Fibroblast of skin of left quadriceps (primary cell): ENCODE data around the gene TSC22D2.
A peak's percentile ranks its signal among the peaks of the same experiment; 100 is the strongest.

Experiments
- DNase-seq, 2 experiments: peaks; one replicate each; pipeline ENCODE4 v3.0.0-alpha.2; 2013; ENCODE audit warnings: low read depth in 2 of 2

TSC22D2 gene

GRCh38 chr3:150408221-150409124, at the start of gene TSC22D2:
TSS of gene TSC22D2 (plus strand) at chr3:150408298. CDS start at chr3:150409351, 1,053 bp downstream.
- DNase-seq = peak; percentile 91

- DNase-seq = no peak
Observed at GRCh38 chr3:150359381-150359780, 48.7 kb upstream of the TSC22D2 start.

GRCh38 chr3:150360966-150361365, 47.1 kb upstream of the TSC22D2 start:
- no peak for DNase-seq

DNA sequence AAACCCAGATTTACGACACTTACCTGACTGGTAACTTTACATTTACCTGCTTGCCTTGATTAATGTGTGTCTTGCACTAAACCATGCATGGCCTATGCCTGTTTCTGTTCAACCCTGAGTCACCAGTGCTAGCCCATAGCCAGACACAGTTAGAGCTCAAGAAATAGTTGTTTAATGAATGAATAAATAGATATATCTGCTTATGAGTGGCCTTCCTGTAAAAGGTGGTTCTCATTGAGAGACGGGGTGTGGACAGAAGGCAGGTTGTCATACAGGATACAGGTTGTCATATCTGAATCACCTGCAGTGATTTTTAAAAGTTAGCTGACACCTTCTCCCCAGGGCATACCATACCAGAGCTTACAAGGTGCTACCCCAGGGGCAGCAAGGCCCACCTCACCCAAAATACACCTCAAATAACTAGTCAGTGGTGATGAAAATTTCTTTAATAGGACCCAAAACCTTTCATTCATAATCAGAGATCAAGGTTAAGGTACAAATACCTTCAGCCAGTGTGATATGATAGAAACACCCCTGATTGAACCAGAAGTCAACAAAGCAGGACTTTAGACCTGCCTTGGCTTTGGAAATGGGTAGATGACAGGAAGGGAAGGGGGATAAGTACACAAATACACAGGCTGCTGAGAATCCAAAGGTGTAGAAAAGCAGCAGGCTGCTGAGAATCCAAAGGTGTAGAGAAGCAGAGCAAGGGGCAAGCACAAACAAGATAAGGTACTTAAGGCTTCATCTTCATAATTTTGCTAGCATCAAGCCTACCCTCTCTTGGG, 45.4 kb upstream of the TSC22D2 start:
- no peak for DNase-seq

DNA sequence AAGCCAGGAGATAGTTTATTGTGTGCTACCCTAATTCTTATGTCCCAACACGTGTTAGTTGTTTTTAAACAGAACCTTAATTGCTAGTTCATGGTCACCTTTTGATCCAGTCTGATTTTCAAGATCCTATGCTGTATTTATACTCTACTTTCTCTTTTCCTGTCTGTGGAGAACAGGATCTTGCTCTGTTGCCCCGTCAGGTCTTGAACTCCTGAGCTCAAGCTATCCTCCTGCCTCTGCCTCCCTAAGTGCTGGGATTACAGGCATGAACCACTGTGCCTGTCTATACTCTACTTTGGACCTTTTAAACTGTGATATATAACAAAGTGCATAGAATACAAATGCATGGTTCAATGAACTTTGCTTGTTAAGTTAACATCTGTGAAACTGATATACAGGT, 44.7 kb upstream of the TSC22D2 start:
- DNase-seq = no peak

DNA sequence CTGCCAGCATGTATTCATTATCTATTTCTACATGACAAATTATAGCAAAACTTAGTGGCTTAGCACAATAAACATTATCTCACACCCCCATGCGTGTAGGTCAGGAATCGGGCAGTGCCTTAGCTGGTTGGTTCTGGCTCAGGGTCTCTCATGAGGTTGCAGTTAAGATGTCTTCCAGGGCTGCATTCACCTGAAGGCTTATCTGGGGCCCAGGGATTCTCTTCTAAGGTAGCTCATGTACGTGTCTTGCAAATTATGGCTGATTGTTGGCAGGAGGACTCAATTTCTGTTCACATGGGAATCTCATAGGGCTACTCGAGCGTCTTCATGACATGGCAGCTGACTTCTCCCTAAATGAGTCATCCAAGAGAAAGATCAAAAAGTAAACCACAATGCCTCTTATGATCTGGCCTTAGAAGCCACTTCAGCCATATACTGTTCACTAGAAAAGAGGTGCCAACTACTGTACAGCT, 42.9 kb upstream of the TSC22D2 start:
- no peak for DNase-seq

DNA sequence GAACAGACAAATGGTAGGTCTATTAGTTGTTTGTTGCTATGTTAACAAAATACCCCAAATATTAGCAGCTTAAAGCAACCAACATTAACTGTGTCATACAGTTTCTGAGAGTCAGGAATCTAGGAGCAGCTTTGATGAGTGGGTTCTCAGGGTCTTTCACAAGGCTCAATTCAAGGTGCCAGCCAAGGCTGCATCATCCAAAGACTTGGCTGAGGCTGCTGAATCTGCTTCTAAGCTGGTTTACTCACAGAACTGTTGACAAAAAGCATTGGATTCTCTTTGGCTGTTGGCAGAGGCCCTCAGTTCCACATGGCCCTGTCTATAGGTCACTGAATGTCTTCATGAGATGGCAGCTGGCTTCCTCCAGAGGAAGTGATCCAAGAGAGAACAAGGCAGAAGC, 40.3 kb upstream of the TSC22D2 start:
- DNase-seq = no peak

- peak; percentile 97 for DNase-seq
Observed at GRCh38 chr3:150370122-150370602, 37.9 kb upstream of the TSC22D2 start.

DNA sequence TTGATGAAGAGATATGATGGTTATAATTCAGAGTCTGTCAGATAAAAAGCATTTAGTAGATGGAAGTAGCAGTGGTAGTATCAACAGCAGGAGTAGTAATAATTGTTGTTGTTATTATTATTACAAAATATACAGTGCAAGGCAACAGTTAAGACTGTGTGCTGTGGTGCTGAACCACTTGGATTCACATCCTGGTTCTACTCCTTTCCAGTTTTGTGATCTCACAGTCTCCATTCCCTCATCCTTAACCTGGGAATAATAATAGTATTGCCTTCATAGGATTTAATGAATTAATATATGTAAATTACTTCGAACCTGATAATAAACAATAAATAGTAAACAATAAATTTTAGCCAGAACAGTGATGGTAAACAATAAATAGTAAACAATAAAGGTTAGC, 37.1 kb upstream of the TSC22D2 start:
- DNase-seq = no peak

DNA sequence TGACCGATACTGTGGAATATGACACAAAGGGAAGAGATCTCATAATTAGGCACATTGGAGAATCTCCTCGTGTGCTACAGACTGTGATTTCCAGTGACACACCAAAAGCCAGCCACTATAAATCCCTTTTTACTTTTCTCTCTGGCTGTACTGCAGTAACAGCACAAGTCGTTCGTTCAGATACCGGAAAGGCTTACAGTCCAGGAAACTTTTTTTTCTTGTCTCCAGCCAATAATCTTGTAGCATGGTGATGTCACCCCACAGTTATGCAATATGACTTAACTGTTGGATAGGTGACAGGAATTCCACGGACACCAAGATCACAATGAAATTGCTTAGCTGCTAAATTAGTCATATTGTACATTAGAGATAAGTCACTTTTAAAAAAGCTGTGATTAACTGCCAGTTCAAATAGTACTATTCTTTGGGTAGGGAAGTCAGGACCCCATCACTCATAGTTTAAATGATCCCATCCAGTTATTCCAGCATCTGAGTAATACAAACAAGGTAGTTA, 36.3 kb upstream of the TSC22D2 start:
- peak; percentile 98 for DNase-seq

DNA sequence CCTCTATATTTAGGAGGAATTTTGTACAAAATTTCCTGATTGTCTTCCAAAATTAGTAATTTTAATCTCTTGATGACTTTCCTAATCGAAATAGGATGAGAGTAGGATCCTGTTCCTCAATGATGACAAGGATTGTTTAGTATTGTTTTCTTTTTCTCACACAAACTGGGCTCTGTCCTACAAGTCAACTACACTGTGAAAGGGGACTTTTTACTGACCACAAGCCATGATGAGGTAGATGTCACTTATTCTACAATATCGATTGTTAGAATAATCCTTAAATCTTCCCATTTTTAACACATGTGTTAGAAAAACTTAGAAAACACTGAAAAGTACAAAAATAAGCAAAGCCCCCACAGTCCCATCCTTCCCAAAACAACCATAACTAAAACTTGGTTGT, 35.8 kb upstream of the TSC22D2 start:
- no peak for DNase-seq

DNA sequence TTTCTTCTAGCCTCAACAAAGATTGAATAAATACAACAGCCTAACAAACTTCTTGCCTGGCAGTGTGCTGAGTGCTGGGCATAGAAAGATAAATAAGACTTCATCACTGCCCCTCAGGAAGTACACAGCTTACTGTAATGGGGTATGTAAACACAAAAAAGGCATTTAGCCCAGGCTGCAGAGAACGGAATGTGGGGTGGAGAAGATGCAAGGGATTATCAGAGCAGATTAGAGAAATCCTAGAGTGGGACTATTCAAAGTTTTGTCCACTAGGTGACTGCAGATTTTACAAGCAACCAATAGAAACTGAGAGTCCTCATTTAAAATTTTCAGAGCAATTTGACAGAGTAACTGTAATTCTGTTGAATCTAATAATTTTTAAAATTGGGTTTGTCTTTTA, 35.4 kb upstream of the TSC22D2 start:
- no peak for DNase-seq

DNA sequence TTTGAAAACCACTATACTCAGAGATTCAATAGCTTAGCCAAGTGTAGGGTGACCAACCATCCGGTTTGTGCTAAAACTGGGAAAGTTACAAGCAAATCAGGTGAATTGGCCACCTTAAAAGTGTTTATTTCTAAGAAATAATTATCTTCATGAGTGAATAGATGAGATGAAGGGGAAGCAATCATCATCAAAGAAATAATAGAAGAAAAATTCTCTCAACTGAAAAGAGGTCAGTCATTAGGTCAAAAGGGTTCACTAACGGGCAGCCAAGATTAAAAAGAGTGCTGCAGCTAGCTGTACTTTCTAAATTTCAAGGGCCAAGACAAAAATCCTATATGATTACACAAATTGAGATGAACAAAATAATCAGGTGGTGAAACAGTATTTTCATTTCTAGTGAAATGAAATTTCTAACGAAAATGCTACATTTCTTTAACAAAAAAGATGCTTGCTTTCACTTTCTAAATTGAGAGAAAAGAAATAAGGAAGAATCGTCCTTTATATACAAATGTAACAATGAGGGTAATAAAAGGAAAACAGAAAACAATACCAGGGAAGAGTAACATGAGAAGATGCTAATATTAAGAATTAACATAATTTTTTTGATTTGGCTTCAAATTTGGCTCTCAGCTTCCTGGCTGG, 34.7 kb upstream of the TSC22D2 start:
- DNase-seq = no peak

DNA sequence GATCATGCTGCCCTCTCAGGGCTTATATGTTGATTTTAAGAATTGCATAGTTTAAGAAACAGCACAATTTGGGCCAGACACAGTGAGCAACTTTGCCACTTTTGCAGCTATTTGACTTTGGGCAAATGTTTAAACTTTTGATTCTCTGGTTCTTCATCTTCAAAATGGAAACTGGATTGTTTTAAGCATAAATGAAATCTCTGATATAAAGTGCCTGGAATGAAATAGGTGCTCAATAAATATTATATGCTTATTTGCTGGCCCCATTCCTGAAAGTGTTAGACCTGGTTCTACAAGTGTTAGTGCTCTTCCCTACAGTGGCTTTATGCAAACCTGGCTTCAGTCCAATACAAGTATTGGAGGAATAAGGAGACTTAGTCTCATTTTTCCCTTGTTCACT, 33.1 kb upstream of the TSC22D2 start:
- DNase-seq = no peak

GRCh38 chr3:150376001-150376848, 31.9 kb upstream of the TSC22D2 start:
- DNase-seq = peak; percentile 69 to 71

DNA sequence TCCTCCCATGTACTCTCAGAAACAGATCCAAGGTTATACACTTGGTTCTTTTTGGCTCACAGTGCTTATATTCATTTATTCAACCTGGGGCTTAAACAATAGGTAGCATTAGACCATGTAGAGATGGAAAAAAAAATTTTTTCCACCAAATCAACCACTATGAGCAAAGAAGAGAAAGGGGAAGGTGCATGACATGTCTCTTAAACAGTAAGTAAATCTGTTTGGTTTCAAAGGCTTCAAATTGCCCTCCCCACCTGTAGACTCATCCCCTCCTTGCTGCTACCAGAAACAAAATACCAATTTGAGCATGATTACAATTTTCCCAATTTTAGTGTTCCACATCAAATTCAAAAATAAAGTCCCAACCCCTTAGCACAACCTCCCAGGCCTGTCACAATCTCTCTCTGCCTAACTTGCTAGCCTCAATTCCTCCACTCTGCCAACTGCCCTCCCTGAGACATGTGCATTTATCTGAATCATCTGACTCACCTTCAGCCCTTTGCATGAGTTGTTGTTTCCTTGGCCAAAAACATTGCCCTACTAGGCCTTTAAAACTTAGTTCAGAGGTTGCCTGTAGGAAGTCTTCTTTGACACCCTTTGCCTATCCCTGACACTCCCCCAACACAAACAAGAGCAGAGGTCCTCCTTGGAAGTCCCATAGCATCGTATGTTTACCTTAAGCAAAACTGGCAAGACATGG, 30.3 kb upstream of the TSC22D2 start:
- DNase-seq = no peak

GRCh38 chr3:150378301-150378748, 29.8 kb upstream of the TSC22D2 start:
- no peak for DNase-seq

DNA sequence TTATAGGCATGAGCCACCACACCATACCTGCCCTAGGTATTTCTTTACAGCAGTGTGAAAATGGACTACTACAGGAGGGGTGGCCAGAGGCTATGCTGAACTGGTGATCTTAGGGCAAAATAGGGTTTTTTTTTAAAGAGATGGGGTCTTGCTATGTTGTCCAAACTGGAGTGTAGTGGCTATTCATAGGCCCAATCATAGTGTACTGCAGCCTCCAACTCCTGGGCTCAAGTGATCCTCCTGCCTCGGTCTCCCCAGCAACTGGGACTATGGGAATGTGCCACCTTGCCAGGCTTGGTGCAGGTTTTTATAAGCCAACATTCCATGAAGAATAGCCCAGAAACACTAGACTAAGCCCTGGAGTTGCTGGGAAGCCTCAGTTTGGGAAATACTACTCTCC, 28.6 kb upstream of the TSC22D2 start:
- no peak for DNase-seq

GRCh38 chr3:150384296-150385212, 23.5 kb upstream of the TSC22D2 start:
- no peak for DNase-seq
